A549 (cell line): ENCODE results near the gene TLCD2. TPM values are rescaled to one million over a fixed set of nuclear protein-coding genes. Genes with fewer than 3 reads are reported as not detected.
"Not testable (repeated sequence)": the region's sequence is repeated elsewhere in the genome, so short reads cannot be mapped to it uniquely, and the experiment has no call there.

Experiments used
- ATAC-seq, 2 experiments: fragments of 200-7000 bp in 1 of 2; fragments of >200 bp in 1 of 2; cut with Nextera tagmentation in 1 of 2; cut with Tn5 transposase in 1 of 2; 3 replicates each; pipeline versions ENCODE4 v1.8.0 to v1.9.1; 2018 to 2020; ENCODE audit warnings: mild to moderate bottlenecking in 1 of 2, moderate library complexity in 1 of 2
- CTCF ChIA-PET: fragments of 300-600 bp; sonication (Branson Sonifier 250); formaldehyde crosslinking; extraction: SDS; loops from one replicate; lab custom pipeline; 2021; ENCODE audit warnings: antibody characterized with exemption, inconsistent platforms; lab: Yijun Ruan, JAX
- POLR2A ChIA-PET: fragments of 350-600 bp; formaldehyde crosslinking; extraction: SDS; loops from one replicate; lab custom pipeline; 2021; ENCODE audit warnings: antibody characterized with exemption, inconsistent platforms; lab: Yijun Ruan, JAX
- DNase-seq, 2 experiments: peaks; one replicate each; pipeline versions ENCODE4 v3.0.0 to v3.0.0-alpha.2; 2011 to 2016; ENCODE audit warnings: low read depth in 1 of 2, low spot score in 1 of 2
- FAIRE-seq: peaks from 2 replicates; lab custom pipeline; 2011; peaks lifted over from hg19 to GRCh38; lab: Jason Lieb, UNC
- H3K27ac ChIP-seq, 2 experiments: fragments of >200 bp; sonication (Bioruptor Twin); formaldehyde crosslinking; 3 replicates each; pipeline ENCODE4 v1.5.1; 2016 to 2017
- H3K4me1 ChIP-seq: fragments of >200 bp; sonication (Bioruptor Twin); formaldehyde crosslinking; 3 replicates; pipeline ENCODE4 v1.6.1; 2016
- H3K4me2 ChIP-seq: fragments of >200 bp; sonication (Bioruptor Twin); formaldehyde crosslinking; 3 replicates; pipeline ENCODE4 v1.6.1; 2016
- H3K4me3 ChIP-seq: fragments of >200 bp; sonication (Bioruptor Twin); formaldehyde crosslinking; 3 replicates; pipeline ENCODE4 v1.5.1; 2016
- H3K9me3 ChIP-seq: fragments of >200 bp; sonication (Bioruptor Twin); formaldehyde crosslinking; 3 replicates; pipeline ENCODE4 v1.6.1; 2016
- CBX2 ChIP-seq: fragments of 200-600 bp; sonication (generic); IDR thresholded peaks from 2 replicates; pipeline ENCODE4 v1.6.1; 2016; ENCODE audit warnings: low read depth, mild to moderate bottlenecking, borderline replicate concordance
- CHD2 ChIP-seq: fragments of 150-350 bp; IDR thresholded peaks from 2 replicates; pipeline ENCODE4 v1.6.1; 2014; ENCODE audit warnings: low read length; ENCODE audit not compliant: partially characterized antibody
- EP300 ChIP-seq, 2 experiments: fragments of >200 bp; sonication (Bioruptor Twin); formaldehyde crosslinking; IDR thresholded peaks; 2 replicates in 1 of 2; 3 replicates in 1 of 2; pipeline ENCODE4 v1.6.1; 2016 to 2017
- FOSB ChIP-seq: fragments of 250-450 bp; sonication (Bioruptor Pico); IDR thresholded peaks from 2 replicates; pipeline ENCODE4 v1.5.0; 2020; ENCODE audit warnings: mild to moderate bottlenecking, moderate library complexity
- FOSL2 ChIP-seq, 2 experiments: fragments of 450-650 bp in 1 of 2; fragments of >200 bp in 1 of 2; sonication (Bioruptor Twin) in 1 of 2; formaldehyde crosslinking; IDR thresholded peaks; 2 replicates each; pipeline versions ENCODE4 v1.5.0 to v1.6.1; 2016 to 2020; ENCODE audit warnings: mild to moderate bottlenecking in 1 of 2, moderate library complexity in 1 of 2
- GATA3 ChIP-seq: IDR thresholded peaks from 2 replicates; pipeline ENCODE4 v1.6.1; 2012; ENCODE audit warnings: borderline replicate concordance
- HOXB13 ChIP-seq: fragments of 250-450 bp; sonication (Bioruptor Pico); IDR thresholded peaks from 2 replicates; pipeline ENCODE4 v1.5.0; 2020; ENCODE audit warnings: low read depth, mild to moderate bottlenecking, moderate library complexity
- KDM1A ChIP-seq: fragments of 200-600 bp; sonication (generic); IDR thresholded peaks from 2 replicates; pipeline ENCODE4 v1.6.1; 2016; ENCODE audit warnings: low read depth, mild to moderate bottlenecking
- KDM5A ChIP-seq: fragments of 200-600 bp; sonication (generic); IDR thresholded peaks from 2 replicates; pipeline ENCODE4 v1.6.1; 2016; ENCODE audit warnings: antibody characterized with exemption, mild to moderate bottlenecking
- MAFK ChIP-seq: fragments of 450-650 bp; IDR thresholded peaks from 2 replicates; pipeline ENCODE4 v1.6.1; 2014; ENCODE audit not compliant: partially characterized antibody
- NFE2L2 ChIP-seq: fragments of 150-350 bp; conservative IDR thresholded peaks from 2 replicates; pipeline ENCODE4 v1.6.1; 2014; ENCODE audit warnings: low read length
- POLR2AphosphoS2 ChIP-seq: conservative IDR thresholded peaks from 2 replicates; pipeline ENCODE4 v1.6.1; 2012; ENCODE audit warnings: low read length, improper control_type of control experiment, inconsistent platforms
- RARB ChIP-seq: fragments of 250-450 bp; sonication (Bioruptor Pico); IDR thresholded peaks from 2 replicates; pipeline ENCODE4 v1.8.0; 2021; ENCODE audit warnings: mild to moderate bottlenecking, moderate library complexity
- RFX5 ChIP-seq: fragments of 450-650 bp; IDR thresholded peaks from 2 replicates; pipeline ENCODE4 v1.7.1; 2014; ENCODE audit warnings: antibody characterized with exemption, mild to moderate bottlenecking, moderate library complexity
- SREBF2 ChIP-seq: fragments of 450-650 bp; IDR thresholded peaks from 2 replicates; pipeline ENCODE4 v1.6.1; 2014; ENCODE audit warnings: mild to moderate bottlenecking, moderate library complexity
- TP53 ChIP-seq: fragments of 250-450 bp; sonication (Bioruptor Pico); IDR thresholded peaks from 2 replicates; pipeline ENCODE4 v1.5.0; 2021; ENCODE audit warnings: mild to moderate bottlenecking, moderate library complexity
- ZC3H11A ChIP-seq: fragments of 450-650 bp; IDR thresholded peaks from 2 replicates; pipeline ENCODE4 v1.6.1; 2014; ENCODE audit warnings: antibody characterized with exemption, mild to moderate bottlenecking
- WGBS: methylation state at CpG from one replicate; pipeline ENCODE4 v1.1.6; 2017; ENCODE audit errors: missing lambda C conversion rate; 5-methylcytosine and 5-hydroxymethylcytosine counted together
- polyA plus RNA-seq, 4 experiments: library from polyadenylated mRNA; depleted of rRNA in 3 of 4; stranded (reverse); fragments of >200 nt; fragmentation: RNase III in 1 of 4; extraction: RNeasy Plus Mini Kit Qiagen cat#74134 plus additional on column Dnase treatment in 1 of 4; gene quantifications; 2 replicates in 3 of 4; 3 replicates in 1 of 4; pipeline ENCODE4 v1.2.3, GENCODE V29; 2011 to 2017
- TF ChIP-seq, protein P1 (sequence below): fragments of >200 bp; sonication (Bioruptor Twin); formaldehyde crosslinking; IDR thresholded peaks from 3 replicates; pipeline ENCODE4 v1.5.1; 2016
- TF ChIP-seq, protein P2 (sequence below): fragments of >200 bp; sonication (Bioruptor Twin); formaldehyde crosslinking; IDR thresholded peaks from 3 replicates; pipeline ENCODE4 v1.6.1; 2016

Gene TLCD2
- polyA plus RNA-seq, 2 of the 4 experiments (the other 2 are of a cell fraction): 3.5 to 4.5 TPM

DNA sequence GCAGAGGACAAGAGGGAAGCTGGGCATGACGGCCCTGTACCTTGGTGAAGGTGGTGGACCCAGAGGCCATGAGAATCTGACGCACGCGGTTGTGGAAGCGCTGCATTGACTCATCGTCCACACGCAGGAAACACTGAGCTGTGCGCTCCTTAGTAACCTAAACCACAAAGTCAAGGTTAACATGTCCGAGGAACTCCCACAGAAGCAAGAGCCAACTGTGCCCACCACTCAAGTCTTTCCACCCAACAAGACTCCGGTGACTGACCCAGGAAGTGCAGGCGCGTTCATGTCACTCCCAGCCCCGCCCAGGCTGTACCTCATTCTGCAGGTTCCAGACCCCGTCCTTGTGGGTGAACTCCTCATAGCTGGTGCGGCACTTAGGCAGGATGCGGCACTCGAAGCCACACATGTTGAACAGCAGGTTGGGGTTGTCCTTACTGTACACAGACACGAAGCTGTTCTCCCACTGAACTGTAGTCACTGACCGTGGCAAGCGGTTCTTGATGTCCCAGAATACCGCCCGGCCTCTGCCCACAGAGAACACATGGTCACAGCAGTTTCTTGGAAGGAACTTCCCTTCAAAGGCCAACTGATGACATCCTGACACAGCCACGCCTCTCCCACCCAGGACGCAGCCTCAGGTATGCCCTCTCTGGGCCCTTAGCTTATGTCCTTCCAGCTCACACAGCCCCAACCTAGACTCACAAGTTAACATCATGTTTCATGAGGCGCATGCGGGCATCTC is 37.0 kb downstream of the TLCD2 start:
- ChIA-PET POLR2A (interaction anchor here (1.1 to 1.6 kb wide), 2 partner anchors 11 to 24 kb away, joined by 7 to 12 read pairs; partner anchors contain the start of gene RILP), CTCF (interaction anchor here (0.9 to 15.4 kb wide), 6 partner anchors 9 to 40 kb away, joined by 3 to 204 read pairs (median 7); partner anchors contain the start of genes RILP and SCARF1)
- Histone ChIP-seq H3K27ac (no peak overlapping the region), H3K4me3 (no peak overlapping the region), H3K9me3 (no peaks in the 10 kb centered on the region), H3K4me1 (no peaks in the 10 kb centered on the region), H3K4me2 (no peak overlapping the region)
- DNase-seq: no peak
- no peak for FAIRE-seq
- WGBS: 95% methylated on average over 26 of the region's 26 CpGs
- TF ChIP-seq POLR2AphosphoS2: 0 out of 2 replicates have a peak, but pooled peaks have one; percentile 39
- no peak for TF ChIP-seq FOSL2 (IDR thresholded peaks at IDR 0.05)
- TF ChIP-seq FOSL2 (CRISPR knock-in tag; IDR thresholded peaks at IDR 0.05): no peak
- ATAC-seq: no peak; a peak in 1 of 6 replicates

DNA sequence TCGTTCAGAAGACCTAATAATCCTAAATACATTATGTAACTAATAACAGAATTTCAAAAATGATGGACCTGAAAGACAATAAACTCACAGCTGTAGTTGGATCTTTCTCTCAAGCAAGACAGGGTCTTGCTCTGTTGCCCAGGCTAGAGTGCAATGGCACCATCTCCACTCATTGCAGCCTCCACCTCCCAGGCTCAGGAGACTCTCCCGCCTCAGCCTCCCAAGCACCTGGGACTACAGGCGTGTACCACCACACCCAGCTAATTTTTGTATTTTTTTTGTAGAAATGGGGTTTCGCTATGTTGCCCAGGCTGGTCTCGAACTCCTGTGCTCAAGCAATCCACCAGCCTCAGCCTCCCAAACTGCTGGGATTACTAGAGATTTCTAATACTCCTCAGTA is 46.2 kb downstream of the TLCD2 start:
- H3K4me2 ChIP-seq, FAIRE-seq, H3K9me3 ChIP-seq, H3K4me1 ChIP-seq, DNase-seq, H3K4me3 ChIP-seq, ATAC-seq, H3K27ac ChIP-seq: not testable (repeated sequence)
- ChIA-PET CTCF (interaction anchor here (0.8 to 15.4 kb wide), 4 partner anchors 9 to 47 kb away, joined by 3 to 204 read pairs (median 3); partner anchors contain the start of genes RILP, SCARF1 and TLCD2), POLR2A (interaction anchor here (0.6 to 1.5 kb wide), 2 partner anchors 14 to 199 kb away, joined by 3 to 21 read pairs; partner anchors contain the start of gene RILP)
- 96% methylated on average over 5 of the region's 5 CpGs for WGBS

DNA sequence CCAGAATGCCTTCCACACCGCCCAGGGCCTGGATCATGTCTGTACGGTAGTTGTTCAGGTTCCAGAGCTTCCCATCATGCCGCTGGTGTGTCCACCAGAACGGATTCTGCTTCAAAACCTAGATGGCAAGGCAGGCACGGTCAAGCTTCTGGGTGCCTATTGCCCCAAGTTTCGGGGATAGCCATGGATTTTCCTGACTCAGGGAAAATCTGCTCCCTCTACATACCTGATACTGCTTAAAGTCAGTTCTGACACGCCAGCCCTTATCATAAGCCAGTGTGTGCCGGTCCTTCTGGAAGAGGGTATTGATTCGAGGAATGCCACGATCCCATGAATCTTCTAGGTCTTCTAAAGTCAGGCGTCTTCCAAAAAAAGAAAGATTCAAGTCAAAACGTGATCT is 49.1 kb downstream of the TLCD2 start:
- Histone ChIP-seq H3K4me1 (0 out of 3 replicates have a peak, but pooled peaks cover 7% of the 10 kb centered on the region), H3K27ac (no peak overlapping the region), H3K4me2 (no peak overlapping the region), H3K4me3 (no peak overlapping the region), H3K9me3 (no peaks in the 10 kb centered on the region)
- FAIRE-seq (no peak), ATAC-seq (0 out of 6 replicates have a peak, but pooled peaks of 1 of the 2 experiments have one; percentile 25), DNase-seq (no peak)
- WGBS: 91% methylated on average over 12 of the region's 12 CpGs
- CTCF ChIA-PET: interaction anchor here (0.6 to 15.4 kb wide), 7 partner anchors 7 to 61 kb away, joined by 4 to 204 read pairs (median 7); partner anchors contain the start of genes RILP and SCARF1
- POLR2A ChIA-PET: interaction anchor here (1.0 kb wide), 1 partner anchor 56 kb away, joined by 3 read pairs; no protein-coding TSS in a partner anchor
- TF ChIP-seq MAFK: peak; percentile 57
- no peak for TF ChIP-seq SREBF2
- TF ChIP-seq, all 56 proteins: peak for 1

DNA sequence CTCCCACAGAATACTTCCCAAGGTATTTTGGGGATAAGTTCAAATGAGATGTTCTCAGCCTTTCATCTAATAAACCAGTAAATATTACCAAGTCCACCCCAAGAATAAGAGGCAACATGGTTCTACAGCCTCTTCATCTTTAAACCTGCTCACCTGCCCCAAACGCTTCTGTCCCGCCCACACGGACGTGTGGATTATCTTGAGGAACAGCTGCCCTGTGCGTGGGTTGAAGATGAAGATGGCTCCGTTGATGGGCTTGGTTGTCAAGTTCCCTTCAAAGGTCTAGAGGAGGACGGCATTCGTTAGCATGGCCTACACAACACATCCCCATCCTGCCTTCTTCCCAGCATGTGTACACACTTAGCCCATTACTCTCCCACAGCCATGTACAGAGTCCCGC is 52.1 kb downstream of the TLCD2 start:
- ATAC-seq: no peak
- no peak for FAIRE-seq

More for the DNA sequence above, 52.1 kb downstream of the TLCD2 start:
- CTCF ChIA-PET: interaction anchor here (1.0 to 7.4 kb wide), 7 partner anchors 9 to 84 kb away, joined by 3 to 92 read pairs (median 8); partner anchors contain the start of genes RILP and SLC43A2
- DNase-seq: no peak
- H3K4me2 ChIP-seq: no peak overlapping the region
- H3K4me1 ChIP-seq: 0 out of 3 replicates have a peak, but pooled peaks cover 7% of the 10 kb centered on the region
- POLR2A ChIA-PET: interaction anchor here (1.0 to 1.3 kb wide), 2 partner anchors 9 kb away, joined by 3 to 9 read pairs; partner anchors contain the start of gene RILP
- no peak for TF ChIP-seq HOXB13
- TF ChIP-seq, protein P1, sequence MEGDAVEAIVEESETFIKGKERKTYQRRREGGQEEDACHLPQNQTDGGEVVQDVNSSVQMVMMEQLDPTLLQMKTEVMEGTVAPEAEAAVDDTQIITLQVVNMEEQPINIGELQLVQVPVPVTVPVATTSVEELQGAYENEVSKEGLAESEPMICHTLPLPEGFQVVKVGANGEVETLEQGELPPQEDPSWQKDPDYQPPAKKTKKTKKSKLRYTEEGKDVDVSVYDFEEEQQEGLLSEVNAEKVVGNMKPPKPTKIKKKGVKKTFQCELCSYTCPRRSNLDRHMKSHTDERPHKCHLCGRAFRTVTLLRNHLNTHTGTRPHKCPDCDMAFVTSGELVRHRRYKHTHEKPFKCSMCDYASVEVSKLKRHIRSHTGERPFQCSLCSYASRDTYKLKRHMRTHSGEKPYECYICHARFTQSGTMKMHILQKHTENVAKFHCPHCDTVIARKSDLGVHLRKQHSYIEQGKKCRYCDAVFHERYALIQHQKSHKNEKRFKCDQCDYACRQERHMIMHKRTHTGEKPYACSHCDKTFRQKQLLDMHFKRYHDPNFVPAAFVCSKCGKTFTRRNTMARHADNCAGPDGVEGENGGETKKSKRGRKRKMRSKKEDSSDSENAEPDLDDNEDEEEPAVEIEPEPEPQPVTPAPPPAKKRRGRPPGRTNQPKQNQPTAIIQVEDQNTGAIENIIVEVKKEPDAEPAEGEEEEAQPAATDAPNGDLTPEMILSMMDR: no peak
- TF ChIP-seq CBX2: no peak
- no peak for TF ChIP-seq FOSB (CRISPR knock-in tag)
- no peak for TF ChIP-seq RARB (CRISPR knock-in tag)
- TF ChIP-seq KDM5A: no peak
- TF ChIP-seq KDM1A: no peak
- TF ChIP-seq NFE2L2: no peak
- no peak for TF ChIP-seq CHD2
- TF ChIP-seq GATA3: no peak
- no peak for TF ChIP-seq EP300 (IDR thresholded peaks at IDR 0.05)
- no peak for TF ChIP-seq ZC3H11A
- TF ChIP-seq TP53 (CRISPR knock-in tag): no peak
- TF ChIP-seq RFX5: no peak
- TF ChIP-seq, protein P2, sequence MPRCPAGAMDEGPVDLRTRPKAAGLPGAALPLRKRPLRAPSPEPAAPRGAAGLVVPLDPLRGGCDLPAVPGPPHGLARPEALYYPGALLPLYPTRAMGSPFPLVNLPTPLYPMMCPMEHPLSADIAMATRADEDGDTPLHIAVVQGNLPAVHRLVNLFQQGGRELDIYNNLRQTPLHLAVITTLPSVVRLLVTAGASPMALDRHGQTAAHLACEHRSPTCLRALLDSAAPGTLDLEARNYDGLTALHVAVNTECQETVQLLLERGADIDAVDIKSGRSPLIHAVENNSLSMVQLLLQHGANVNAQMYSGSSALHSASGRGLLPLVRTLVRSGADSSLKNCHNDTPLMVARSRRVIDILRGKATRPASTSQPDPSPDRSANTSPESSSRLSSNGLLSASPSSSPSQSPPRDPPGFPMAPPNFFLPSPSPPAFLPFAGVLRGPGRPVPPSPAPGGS: no peak
- no peaks in the 10 kb centered on the region for H3K9me3 ChIP-seq
- WGBS: 92% methylated on average over 9 of the region's 9 CpGs
- no peak overlapping the region for H3K4me3 ChIP-seq
- no peak overlapping the region for H3K27ac ChIP-seq
